A549 (cell line): Measurements from ENCODE around the gene ABCG5. TPM values are rescaled to one million over a fixed set of nuclear protein-coding genes. Genes with fewer than 3 reads are reported as not detected.

Experiments
- ATAC-seq, 2 experiments: fragments of 200-7000 bp in 1 of 2; fragments of >200 bp in 1 of 2; cut with Nextera tagmentation in 1 of 2; cut with Tn5 transposase in 1 of 2; 3 replicates each; pipeline versions ENCODE4 v1.8.0 to v1.9.1; 2018 to 2020; ENCODE audit warnings: mild to moderate bottlenecking in 1 of 2, moderate library complexity in 1 of 2
- CTCF ChIA-PET: fragments of 300-600 bp; sonication (Branson Sonifier 250); formaldehyde crosslinking; extraction: SDS; loops from one replicate; lab custom pipeline; 2021; ENCODE audit warnings: antibody characterized with exemption, inconsistent platforms; lab: Yijun Ruan, JAX
- POLR2A ChIA-PET: fragments of 350-600 bp; formaldehyde crosslinking; extraction: SDS; loops from one replicate; lab custom pipeline; 2021; ENCODE audit warnings: antibody characterized with exemption, inconsistent platforms; lab: Yijun Ruan, JAX
- DNase-seq, 2 experiments: peaks; one replicate each; pipeline versions ENCODE4 v3.0.0 to v3.0.0-alpha.2; 2011 to 2016; ENCODE audit warnings: low read depth in 1 of 2, low spot score in 1 of 2
- FAIRE-seq: peaks from 2 replicates; lab custom pipeline; 2011; peaks lifted over from hg19 to GRCh38; lab: Jason Lieb, UNC
- H3K27ac ChIP-seq, 2 experiments: fragments of >200 bp; sonication (Bioruptor Twin); formaldehyde crosslinking; 3 replicates each; pipeline ENCODE4 v1.5.1; 2016 to 2017
- H3K4me1 ChIP-seq: fragments of >200 bp; sonication (Bioruptor Twin); formaldehyde crosslinking; 3 replicates; pipeline ENCODE4 v1.6.1; 2016
- H3K4me2 ChIP-seq: fragments of >200 bp; sonication (Bioruptor Twin); formaldehyde crosslinking; 3 replicates; pipeline ENCODE4 v1.6.1; 2016
- H3K4me3 ChIP-seq: fragments of >200 bp; sonication (Bioruptor Twin); formaldehyde crosslinking; 3 replicates; pipeline ENCODE4 v1.5.1; 2016
- H3K9me3 ChIP-seq: fragments of >200 bp; sonication (Bioruptor Twin); formaldehyde crosslinking; 3 replicates; pipeline ENCODE4 v1.6.1; 2016
- ATOH8 ChIP-seq: fragments of 250-450 bp; sonication (Bioruptor Pico); IDR thresholded peaks from 2 replicates; pipeline ENCODE4 v1.5.0; 2020; ENCODE audit warnings: low read depth, mild to moderate bottlenecking, moderate library complexity
- CBX8 ChIP-seq: fragments of 200-600 bp; sonication (generic); IDR thresholded peaks from 2 replicates; pipeline ENCODE4 v1.6.1; 2016
- CHD2 ChIP-seq: fragments of 150-350 bp; IDR thresholded peaks from 2 replicates; pipeline ENCODE4 v1.6.1; 2014; ENCODE audit warnings: low read length; ENCODE audit not compliant: partially characterized antibody
- CTCF ChIP-seq: fragments of >200 bp; sonication (Bioruptor Twin); formaldehyde crosslinking; IDR thresholded peaks from 3 replicates; pipeline ENCODE4 v1.5.1; 2016
- EHF ChIP-seq: fragments of 250-450 bp; sonication (Bioruptor Pico); IDR thresholded peaks from 2 replicates; pipeline ENCODE4 v1.5.0; 2020; ENCODE audit warnings: mild to moderate bottlenecking
- FOXS1 ChIP-seq: fragments of 250-450 bp; sonication (Bioruptor Pico); IDR thresholded peaks from 2 replicates; pipeline ENCODE4 v1.5.0; 2020; ENCODE audit warnings: mild to moderate bottlenecking, moderate library complexity
- GATA3 ChIP-seq: IDR thresholded peaks from 2 replicates; pipeline ENCODE4 v1.6.1; 2012; ENCODE audit warnings: borderline replicate concordance
- HES2 ChIP-seq: fragments of >200 bp; sonication (Bioruptor Twin); formaldehyde crosslinking; IDR thresholded peaks from 2 replicates; pipeline ENCODE4 v1.6.1; 2016
- HEYL ChIP-seq: fragments of 250-450 bp; sonication (Bioruptor Pico); IDR thresholded peaks from 2 replicates; pipeline ENCODE4 v1.8.0; 2021; ENCODE audit warnings: mild to moderate bottlenecking, moderate library complexity
- JUN ChIP-seq, 2 experiments: fragments of >200 bp; sonication (Bioruptor Twin); formaldehyde crosslinking; IDR thresholded peaks; 2 replicates in 1 of 2; 3 replicates in 1 of 2; pipeline ENCODE4 v1.6.1; 2016 to 2017
- JUNB ChIP-seq: fragments of >200 bp; sonication (Bioruptor Twin); formaldehyde crosslinking; IDR thresholded peaks from 2 replicates; pipeline ENCODE4 v1.6.1; 2016
- KDM1A ChIP-seq: fragments of 200-600 bp; sonication (generic); IDR thresholded peaks from 2 replicates; pipeline ENCODE4 v1.6.1; 2016; ENCODE audit warnings: low read depth, mild to moderate bottlenecking
- MAX ChIP-seq: IDR thresholded peaks from 2 replicates; pipeline ENCODE4 v1.6.1; 2012
- MAZ ChIP-seq: fragments of 150-350 bp; IDR thresholded peaks from 2 replicates; pipeline ENCODE4 v1.6.1; 2014; ENCODE audit warnings: antibody characterized with exemption, low read depth, low read length, borderline replicate concordance
- MYC ChIP-seq: IDR thresholded peaks from 2 replicates; pipeline ENCODE4 v1.6.1; 2012; ENCODE audit warnings: mild to moderate bottlenecking, inconsistent platforms, low read length, improper control_type of control experiment, borderline replicate concordance
- NR3C1 ChIP-seq: fragments of >200 bp; sonication (Bioruptor Twin); formaldehyde crosslinking; IDR thresholded peaks from 3 replicates; pipeline ENCODE4 v1.6.1; 2017
- RAD21 ChIP-seq, 2 experiments: fragments of >200 bp in 1 of 2; sonication (Bioruptor Twin) in 1 of 2; formaldehyde crosslinking in 1 of 2; IDR thresholded peaks in 1 of 2; conservative IDR thresholded peaks in 1 of 2; 2 replicates in 1 of 2; 3 replicates in 1 of 2; pipeline ENCODE4 v1.6.1; 2012 to 2018; ENCODE audit warnings: inconsistent platforms in 1 of 2
- RCOR1 ChIP-seq: fragments of 150-350 bp; IDR thresholded peaks from 2 replicates; pipeline ENCODE4 v1.6.1; 2014; ENCODE audit warnings: antibody characterized with exemption, low read length, low read depth
- REST ChIP-seq: fragments of 200-600 bp; sonication (generic); IDR thresholded peaks from 2 replicates; pipeline ENCODE4 v1.6.1; 2016; ENCODE audit warnings: antibody characterized with exemption, mild to moderate bottlenecking, moderate library complexity
- SMC3 ChIP-seq: fragments of >200 bp; sonication (Bioruptor Twin); formaldehyde crosslinking; IDR thresholded peaks from 3 replicates; pipeline ENCODE4 v1.6.1; 2018; ENCODE audit warnings: inconsistent platforms
- TP53 ChIP-seq: fragments of 250-450 bp; sonication (Bioruptor Pico); IDR thresholded peaks from 2 replicates; pipeline ENCODE4 v1.5.0; 2021; ENCODE audit warnings: mild to moderate bottlenecking, moderate library complexity
- USF2 ChIP-seq: fragments of 450-650 bp; IDR thresholded peaks from 2 replicates; pipeline ENCODE4 v1.6.1; 2014; ENCODE audit warnings: antibody characterized with exemption
- ZC3H11A ChIP-seq: fragments of 450-650 bp; IDR thresholded peaks from 2 replicates; pipeline ENCODE4 v1.6.1; 2014; ENCODE audit warnings: antibody characterized with exemption, mild to moderate bottlenecking
- WGBS: methylation state at CpG from one replicate; pipeline ENCODE4 v1.1.6; 2017; ENCODE audit errors: missing lambda C conversion rate; 5-methylcytosine and 5-hydroxymethylcytosine counted together
- polyA plus RNA-seq, 4 experiments: library from polyadenylated mRNA; depleted of rRNA in 3 of 4; stranded (reverse); fragments of >200 nt; fragmentation: RNase III in 1 of 4; extraction: RNeasy Plus Mini Kit Qiagen cat#74134 plus additional on column Dnase treatment in 1 of 4; gene quantifications; 2 replicates in 3 of 4; 3 replicates in 1 of 4; pipeline ENCODE4 v1.2.3, GENCODE V29; 2011 to 2017

ABCG5 gene
- polyA plus RNA-seq, 2 of the 4 experiments (the other 2 are of a cell fraction), result not detected

GRCh38 chr2:43794956-43795355 lies 43.7 kb downstream of the ABCG5 start:
- ChIA-PET POLR2A (no interaction called here), CTCF (interaction anchor here (0.8 to 1.4 kb wide), 3 partner anchors 15 to 186 kb away, joined by 3 read pairs; no protein-coding TSS in a partner anchor)
- no peak overlapping the region for H3K4me3 ChIP-seq
- ATAC-seq (no peak), FAIRE-seq (peak; percentile 76), DNase-seq (no peak)
- no peak overlapping the region for H3K4me2 ChIP-seq
- TF ChIP-seq CHD2, result no peak
- TF ChIP-seq RCOR1, result no peak
- TF ChIP-seq ATOH8 (CRISPR knock-in tag), result no peak
- no peak for TF ChIP-seq CBX8
- no peak for TF ChIP-seq USF2
- TF ChIP-seq NR3C1, result no peak
- TF ChIP-seq SMC3, result no peak
- TF ChIP-seq MAX, result no peak
- no peak for TF ChIP-seq ZC3H11A
- no peak for TF ChIP-seq JUNB
- no peak for TF ChIP-seq KDM1A
- no peak for TF ChIP-seq FOXS1
- no peak for TF ChIP-seq HEYL
- TF ChIP-seq EHF, result no peak
- no peak for TF ChIP-seq GATA3
- no peak for TF ChIP-seq CTCF
- no peak for TF ChIP-seq MAZ
- TF ChIP-seq RAD21 (conservative IDR thresholded peaks at IDR 0.05 in 1 of 2, IDR thresholded peaks at IDR 0.05 in 1 of 2), result no peak
- no peak for TF ChIP-seq HES2
- no peak for TF ChIP-seq TP53 (CRISPR knock-in tag)
- no peak overlapping the region for H3K27ac ChIP-seq
- WGBS, result 83% methylated on average over 9 of the region's 9 CpGs
- no peaks in the 10 kb centered on the region for H3K9me3 ChIP-seq
- H3K4me1 ChIP-seq, result peaks cover 1% of the 10 kb centered on the region; the same call in 1 of the 3 replicates

- no peaks in the 10 kb centered on the region for H3K4me1 ChIP-seq
- no peaks in the 10 kb centered on the region for H3K9me3 ChIP-seq
- no peak for TF ChIP-seq RCOR1
- TF ChIP-seq MYC, result no peak
- no peak for TF ChIP-seq JUN (IDR thresholded peaks at IDR 0.05)
- TF ChIP-seq REST, result no peak
- no peak for TF ChIP-seq HEYL
- no peak for TF ChIP-seq CHD2
- TF ChIP-seq EHF, result no peak
- TF ChIP-seq, all 56 proteins: peak for 0
- ChIA-PET POLR2A (no interaction called here), CTCF (interaction anchor here (0.7 kb wide), 1 partner anchor 105 kb away, joined by 4 read pairs; no protein-coding TSS in a partner anchor)
- WGBS, result 74% methylated on average over 3 of the region's 3 CpGs
- ATAC-seq (no peak), FAIRE-seq (no peak), DNase-seq (no peak)
- Histone ChIP-seq H3K27ac (no peak overlapping the region), H3K4me3 (no peak overlapping the region), H3K4me2 (no peak overlapping the region)
Measured at GRCh38 chr2:43792653-43793052, 46.0 kb downstream of the ABCG5 start.
